Thoracic aorta (tissue), 2 donors: ENCODE data around the gene SH3PXD2B. TPM values are rescaled to one million over a fixed set of nuclear protein-coding genes. Genes with fewer than 3 reads are reported as not detected.
"Not testable (repeated sequence)": the region's sequence is repeated elsewhere in the genome, so short reads cannot be mapped to it uniquely, and the experiment has no call there.

Experiments
- ATAC-seq: fragments of 150-250 bp; one replicate; pipeline ENCODE4 v1.8.0; 2017; ENCODE audit warnings: low read depth; ENCODE audit not compliant: insufficient number of reproducible peaks, low FRiP score
- DNase-seq: peaks from one replicate; pipeline ENCODE4 v3.0.0-alpha.2; 2020; ENCODE audit warnings: low spot score
- H3K27ac ChIP-seq, 2 donors: fragments of 200-600 bp; sonication (generic); 1 replicate in 1 of 2; 2 replicates in 1 of 2; pipeline ENCODE4 v1.5.1; 2016; ENCODE audit warnings: mild to moderate bottlenecking in 2 of 2, moderate library complexity in 2 of 2
- H3K27me3 ChIP-seq: fragments of 200-600 bp; sonication (generic); replicated peaks from 2 replicates; pipeline ENCODE4 v1.6.0; 2016; ENCODE audit warnings: mild to moderate bottlenecking; ENCODE audit not compliant: insufficient read depth
- H3K36me3 ChIP-seq: fragments of 200-600 bp; sonication (generic); one replicate; pipeline ENCODE4 v1.5.1; 2016
- H3K4me1 ChIP-seq, 2 donors: fragments of 200-600 bp; sonication (generic); 1 replicate in 1 of 2; 2 replicates in 1 of 2; pipeline versions ENCODE4 v1.5.1 to v1.6.0; 2016; ENCODE audit warnings: low read depth in 2 of 2, mild to moderate bottlenecking in 1 of 2; ENCODE audit not compliant: control insufficient read depth in 1 of 2
- H3K4me3 ChIP-seq: fragments of 200-600 bp; sonication (generic); 2 replicates; pipeline ENCODE4 v1.5.1; 2016; ENCODE audit warnings: mild to moderate bottlenecking
- H3K9me3 ChIP-seq: fragments of 200-600 bp; sonication (generic); 2 replicates; pipeline ENCODE4 v1.5.1; 2016
- total RNA-seq, 2 donors: library from RNA; depleted of rRNA; stranded (reverse); fragments of >200 nt; gene quantifications; one replicate each; pipeline versions ENCODE4 v1.1.0 to v1.2.3, GENCODE V29; 2016
- TF ChIP-seq, protein P1 (sequence below): fragments of 200-600 bp; sonication (generic); IDR thresholded peaks from one replicate; pipeline ENCODE4 v1.5.1; 2019; ENCODE audit warnings: antibody characterized with exemption

Gene SH3PXD2B
- total RNA-seq, 2 donors from 2014 or later, result 31.4 to 42.0 TPM

DNA sequence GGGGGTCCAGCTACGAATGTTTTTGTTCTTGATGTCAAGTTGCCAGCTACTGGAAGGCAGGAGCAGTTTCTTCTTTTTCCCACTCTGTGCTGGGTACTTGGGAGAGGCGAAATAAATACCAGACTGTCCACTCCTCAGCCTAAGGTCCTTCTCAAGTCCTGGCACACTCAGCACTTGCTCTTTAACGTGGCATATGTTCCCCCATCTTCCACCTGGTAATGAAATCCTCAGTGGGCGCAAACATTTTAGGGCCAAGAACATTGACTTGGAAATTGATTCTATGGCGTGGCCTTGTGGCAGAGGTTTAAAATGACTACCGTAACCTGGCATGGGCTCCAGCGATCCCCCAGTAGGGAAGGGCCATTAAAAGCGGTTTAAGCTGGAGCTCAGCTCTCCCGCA is 119.7 kb downstream of the SH3PXD2B start:
- Histone ChIP-seq H3K9me3 (no peaks in the 10 kb centered on the region), H3K4me1 (no peaks in the 10 kb centered on the region), H3K27ac (no peak overlapping the region), H3K27me3 (no peaks in the 10 kb centered on the region), H3K4me3 (no peak overlapping the region), H3K36me3 (peaks cover 24% of the 10 kb centered on the region)
- ATAC-seq, result no peak
- DNase-seq, result no peak
- TF ChIP-seq, protein P1, sequence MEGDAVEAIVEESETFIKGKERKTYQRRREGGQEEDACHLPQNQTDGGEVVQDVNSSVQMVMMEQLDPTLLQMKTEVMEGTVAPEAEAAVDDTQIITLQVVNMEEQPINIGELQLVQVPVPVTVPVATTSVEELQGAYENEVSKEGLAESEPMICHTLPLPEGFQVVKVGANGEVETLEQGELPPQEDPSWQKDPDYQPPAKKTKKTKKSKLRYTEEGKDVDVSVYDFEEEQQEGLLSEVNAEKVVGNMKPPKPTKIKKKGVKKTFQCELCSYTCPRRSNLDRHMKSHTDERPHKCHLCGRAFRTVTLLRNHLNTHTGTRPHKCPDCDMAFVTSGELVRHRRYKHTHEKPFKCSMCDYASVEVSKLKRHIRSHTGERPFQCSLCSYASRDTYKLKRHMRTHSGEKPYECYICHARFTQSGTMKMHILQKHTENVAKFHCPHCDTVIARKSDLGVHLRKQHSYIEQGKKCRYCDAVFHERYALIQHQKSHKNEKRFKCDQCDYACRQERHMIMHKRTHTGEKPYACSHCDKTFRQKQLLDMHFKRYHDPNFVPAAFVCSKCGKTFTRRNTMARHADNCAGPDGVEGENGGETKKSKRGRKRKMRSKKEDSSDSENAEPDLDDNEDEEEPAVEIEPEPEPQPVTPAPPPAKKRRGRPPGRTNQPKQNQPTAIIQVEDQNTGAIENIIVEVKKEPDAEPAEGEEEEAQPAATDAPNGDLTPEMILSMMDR, result no peak

DNA sequence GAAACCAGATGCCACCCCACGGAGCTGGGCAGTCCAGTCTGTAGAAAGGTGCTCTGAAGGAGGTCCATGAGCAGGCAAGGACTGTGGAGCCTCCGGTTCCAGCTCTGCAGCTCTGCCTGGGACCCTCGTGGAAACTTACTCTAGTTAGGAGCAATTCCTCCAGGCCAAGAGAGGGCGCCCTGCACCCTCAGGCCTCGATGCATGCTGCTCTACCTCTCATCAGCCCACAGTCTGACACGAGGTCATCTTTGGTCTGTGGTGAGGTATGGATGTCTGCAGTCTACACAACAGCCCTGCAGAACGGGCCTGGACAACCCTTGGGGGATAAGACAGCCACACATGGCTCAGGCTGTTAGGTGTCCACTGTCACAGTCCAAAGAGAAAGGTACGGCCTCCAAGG is 120.1 kb downstream of the SH3PXD2B start:
- DNase-seq, result no peak
- Histone ChIP-seq H3K27ac (no peak overlapping the region), H3K4me3 (no peak overlapping the region), H3K9me3 (no peaks in the 10 kb centered on the region), H3K4me1 (no peaks in the 10 kb centered on the region), H3K27me3 (no peaks in the 10 kb centered on the region), H3K36me3 (peaks cover 20% of the 10 kb centered on the region)
- no peak for ATAC-seq
- TF ChIP-seq, protein P1, result no peak

DNA sequence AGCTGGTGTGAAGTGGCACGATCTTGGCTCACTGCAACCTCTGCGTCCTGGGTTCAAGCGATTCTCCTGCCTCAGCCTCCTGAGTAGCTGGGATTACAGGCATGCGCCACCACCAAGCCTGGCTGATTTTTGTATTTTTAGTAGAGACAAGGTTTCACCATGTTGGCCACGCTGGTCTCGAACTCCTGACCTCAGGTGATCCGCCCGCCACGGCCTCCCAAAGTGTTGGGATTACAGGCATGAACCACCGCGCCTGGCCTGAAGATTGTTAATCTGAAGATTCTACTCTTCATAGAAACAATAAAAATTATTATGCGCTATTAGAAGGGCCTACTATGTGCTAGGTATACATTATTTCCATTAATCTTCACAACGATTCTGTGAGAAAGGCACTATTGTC is 127.4 kb downstream of the SH3PXD2B start:
- DNase-seq, H3K9me3 ChIP-seq, H3K4me1 ChIP-seq, H3K4me3 ChIP-seq, H3K36me3 ChIP-seq, ATAC-seq, H3K27ac ChIP-seq, H3K27me3 ChIP-seq: not testable (repeated sequence)

DNA sequence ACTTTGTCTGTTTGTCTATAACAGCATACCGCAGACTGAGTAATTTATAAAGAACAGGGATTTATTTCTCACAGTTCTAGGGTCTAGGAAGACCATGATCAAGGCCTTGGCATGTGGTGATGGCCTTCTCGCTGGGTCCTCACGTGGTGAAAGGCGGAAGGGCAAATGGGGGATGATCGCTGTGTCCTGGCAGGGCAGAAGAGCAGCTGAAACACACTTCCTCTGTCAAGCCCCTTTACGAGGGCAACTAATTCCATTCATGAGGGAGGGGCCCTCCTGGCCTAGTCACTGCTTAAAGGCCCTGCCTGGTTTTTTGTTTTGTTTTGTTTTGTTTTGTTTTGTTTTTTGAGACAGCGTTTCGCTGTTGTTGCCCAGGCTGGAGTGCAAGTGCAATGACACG is 128.9 kb downstream of the SH3PXD2B start:
- no peak for ATAC-seq
- no peak overlapping the region for H3K27ac ChIP-seq
- TF ChIP-seq, protein P1, result no peak
- no peaks in the 10 kb centered on the region for H3K9me3 ChIP-seq
- no peaks in the 10 kb centered on the region for H3K27me3 ChIP-seq
- peaks cover 2 to 4% of the 10 kb centered on the region in 2 donors for H3K4me1 ChIP-seq
- no peaks in the 10 kb centered on the region for H3K36me3 ChIP-seq
- no peak overlapping the region for H3K4me3 ChIP-seq
- DNase-seq, result no peak

DNA sequence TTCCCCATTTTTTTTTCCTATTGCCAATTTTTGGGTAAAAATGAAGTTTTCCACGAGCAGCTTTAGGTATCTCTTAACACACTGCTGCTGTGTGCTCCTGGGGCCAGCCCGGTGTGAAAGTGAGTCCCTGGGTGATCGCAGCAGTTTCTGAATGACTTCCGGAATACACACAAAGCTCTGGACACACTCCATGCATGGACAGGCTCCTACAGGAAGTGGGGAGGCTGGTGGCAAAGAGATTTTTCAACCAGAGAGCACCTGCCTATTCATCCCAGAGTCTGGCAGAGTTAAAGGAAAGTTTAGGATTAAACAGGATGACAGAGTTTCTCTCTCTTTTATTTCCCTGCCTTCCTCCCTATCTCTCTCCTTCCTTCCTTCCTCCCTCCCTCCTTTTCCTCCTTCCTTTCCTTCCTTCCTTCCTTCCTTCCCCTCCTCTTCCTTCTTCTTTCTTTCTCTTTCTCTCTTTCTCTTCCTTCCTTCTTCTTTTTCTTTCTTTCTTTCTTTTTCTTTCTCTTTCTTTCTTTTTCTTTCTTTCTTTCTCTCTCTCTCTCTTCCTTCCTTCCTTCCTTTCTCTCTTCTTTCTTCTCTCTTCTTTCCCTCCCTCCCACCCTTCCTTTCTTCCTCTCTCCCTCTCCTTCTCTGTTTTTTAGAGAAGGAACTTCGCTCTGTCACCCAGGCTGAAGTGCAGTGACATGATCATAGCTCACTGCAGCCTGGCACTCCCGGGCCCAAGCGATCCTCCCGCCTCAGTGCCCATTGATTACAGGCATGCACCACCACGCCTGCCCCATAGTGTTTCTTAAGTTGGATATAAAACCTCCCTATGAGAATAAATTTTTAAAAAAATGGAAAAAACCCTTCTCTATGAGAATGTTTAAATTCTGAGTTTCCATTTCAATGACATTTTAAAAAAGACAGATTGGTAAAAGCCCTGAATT is 132.0 kb downstream of the SH3PXD2B start:
- no peak for DNase-seq
- Histone ChIP-seq H3K36me3 (no peaks in the 10 kb centered on the region), H3K9me3 (no peaks in the 10 kb centered on the region), H3K27ac (no peak overlapping the region), H3K4me3 (no peak overlapping the region), H3K4me1 (peaks cover 4 to 22% of the 10 kb centered on the region in 2 donors), H3K27me3 (no peaks in the 10 kb centered on the region)
- TF ChIP-seq, protein P1, result no peak
- ATAC-seq, result no peak
